SK-N-SH (cell line): ENCODE data around the gene TMEM63B.

ENCODE experiments used
- CTCF ChIP-seq: fragments of 200-600 bp; sonication (generic); IDR thresholded peaks from 2 replicates; pipeline ENCODE4 v1.6.1; 2017; ENCODE audit warnings: antibody characterized with exemption, mild to moderate bottlenecking, moderate library complexity
- MXI1 ChIP-seq: IDR thresholded peaks from 2 replicates; pipeline ENCODE4 v1.6.1; 2012; ENCODE audit warnings: mild to moderate bottlenecking, low read depth, low read length, improper control_type of control experiment
- RAD21 ChIP-seq: IDR thresholded peaks from 2 replicates; pipeline ENCODE4 v1.6.1; 2012; ENCODE audit warnings: mild to moderate bottlenecking, low read length
- RFX5 ChIP-seq: IDR thresholded peaks from 2 replicates; pipeline ENCODE4 v1.6.1; 2012; ENCODE audit warnings: mild to moderate bottlenecking, improper control_type of control experiment, low read length
- SIN3A ChIP-seq: IDR thresholded peaks from 2 replicates; pipeline ENCODE4 v1.6.1; 2012; ENCODE audit warnings: low read depth, mild to moderate bottlenecking, low read length, moderate library complexity, borderline replicate concordance
- TAF1 ChIP-seq: IDR thresholded peaks from 2 replicates; pipeline ENCODE4 v1.6.1; 2012; ENCODE audit warnings: low read depth, mild to moderate bottlenecking, low read length, moderate library complexity, borderline replicate concordance
- USF2 ChIP-seq: fragments of 150-350 bp; IDR thresholded peaks from 2 replicates; pipeline ENCODE4 v1.6.1; 2017; ENCODE audit warnings: antibody characterized with exemption, low read length, low read depth, borderline replicate concordance

- no peak for TF ChIP-seq MXI1
- no peak for TF ChIP-seq CTCF
- TF ChIP-seq RFX5 = no peak
- TF ChIP-seq SIN3A = no peak
- no peak for TF ChIP-seq USF2
- TF ChIP-seq RAD21 = no peak
- no peak for TF ChIP-seq TAF1
Observed at GRCh38 chr6:44109212-44109611, 18.1 kb upstream of the TMEM63B start.
